ENCODE results near the gene TCOF1.

- TF ChIP-seq CTCF (conservative IDR thresholded peaks at IDR 0.05; ENCODE audit: low read length), result no peak
- no peak for TF ChIP-seq EZH2phosphoT487 (IDR thresholded peaks at IDR 0.05; ENCODE audit: borderline replicate concordance, low read depth, low read length)
Observed at GRCh38 chr5:150374651-150375050, 17.2 kb downstream of the TCOF1 start.
